HG03575 (cell line): ENCODE data around the gene C7orf57.
"Not testable (repeated sequence)": the region's sequence is repeated elsewhere in the genome, so short reads cannot be mapped to it uniquely, and the experiment has no call there.

Experiments
- ATAC-seq: cut with Tn5 transposase; IDR thresholded peaks from one replicate; pipeline ENCODE4 v1.9.1; 2021; ENCODE audit not compliant: unreplicated experiment, insufficient number of reproducible peaks, low FRiP score; ENCODE audit errors: extremely low read depth

Gene C7orf57

DNA sequence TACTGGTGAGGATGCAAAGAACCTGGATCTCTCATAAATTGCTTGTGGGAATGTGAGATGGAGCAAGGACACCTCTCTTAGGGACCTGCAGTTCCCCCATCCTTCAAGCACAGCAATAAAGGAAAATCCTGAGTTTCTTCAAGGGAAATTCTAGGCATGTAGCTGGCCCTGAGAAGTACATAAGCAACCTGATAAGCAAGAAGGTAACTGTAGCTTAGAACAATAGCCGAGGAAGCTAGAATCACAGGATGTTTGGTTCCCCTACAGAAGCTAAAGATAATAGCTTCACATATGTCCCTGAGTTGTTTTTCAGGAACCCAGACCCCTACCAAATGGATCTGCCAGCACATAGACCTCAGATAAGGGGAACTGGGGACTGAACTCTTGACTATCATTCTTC is 42.1 kb downstream of the C7orf57 start:
- no peak for ATAC-seq

DNA sequence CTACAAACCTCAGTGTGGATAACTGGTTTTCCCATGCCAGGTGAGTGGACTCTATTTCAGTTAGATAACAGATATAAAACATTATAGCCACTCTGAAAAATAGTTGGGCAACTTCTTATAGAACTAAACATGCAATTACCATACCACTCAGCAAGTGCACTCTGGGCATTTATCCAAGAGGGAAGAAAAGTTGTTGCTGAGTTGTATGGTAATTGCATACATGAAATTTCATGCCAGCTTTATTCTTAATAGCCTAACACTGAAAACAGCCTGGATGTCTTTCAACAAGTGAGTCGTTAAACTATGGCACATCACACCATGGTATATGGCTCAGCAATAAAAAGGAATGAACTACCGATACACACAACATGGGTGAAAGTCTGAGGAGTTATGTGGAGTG is 43.1 kb downstream of the C7orf57 start:
- ATAC-seq, result no peak

DNA sequence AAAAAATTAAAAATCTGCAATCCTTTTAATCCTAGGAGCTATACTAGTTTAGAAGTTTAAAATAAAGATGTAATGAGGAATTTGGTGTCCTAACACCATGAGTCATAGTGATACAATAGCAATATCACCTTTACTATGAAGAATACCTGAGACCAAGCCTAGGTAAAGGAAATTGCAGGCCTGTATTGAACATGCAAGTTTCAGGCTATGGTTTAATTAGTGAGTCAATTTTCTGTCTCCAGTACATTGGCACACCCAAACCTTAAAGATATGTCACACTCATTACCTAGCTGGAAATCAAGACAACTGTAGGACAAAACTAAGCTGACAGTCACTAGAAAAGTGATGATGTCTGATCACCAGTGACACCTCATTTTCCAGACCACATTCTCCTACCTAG is 47.0 kb downstream of the C7orf57 start:
- not testable (repeated sequence) for ATAC-seq

GRCh38 chr7:48083114-48083830 is 47.9 kb downstream of the C7orf57 start:
- no peak for ATAC-seq

- ATAC-seq, result peak; percentile 86
Measured at GRCh38 chr7:48084727-48085432, 49.5 kb downstream of the C7orf57 start.

DNA sequence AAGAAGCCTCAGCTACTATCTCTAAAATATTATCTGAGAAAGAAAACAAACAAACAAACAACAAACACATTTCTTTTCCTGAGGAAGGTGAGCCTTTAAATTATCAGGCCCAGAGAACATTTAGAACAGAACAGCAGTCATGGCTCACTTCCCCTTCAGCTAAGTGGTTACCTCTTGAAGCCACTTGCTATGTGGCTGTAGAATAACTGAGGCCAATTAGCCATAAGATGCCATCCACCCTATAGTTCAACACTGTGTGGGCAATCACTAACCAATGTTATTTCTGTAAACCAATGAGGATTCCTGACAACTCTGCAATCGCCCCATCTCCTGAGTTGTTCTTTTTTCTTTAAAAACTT is 50.1 kb downstream of the C7orf57 start:
- ATAC-seq, result no peak

- ATAC-seq, result no peak
Measured at GRCh38 chr7:48085942-48086341, 50.6 kb downstream of the C7orf57 start.

GRCh38 chr7:48087349-48087748 is 52.0 kb downstream of the C7orf57 start:
- ATAC-seq, result no peak

DNA sequence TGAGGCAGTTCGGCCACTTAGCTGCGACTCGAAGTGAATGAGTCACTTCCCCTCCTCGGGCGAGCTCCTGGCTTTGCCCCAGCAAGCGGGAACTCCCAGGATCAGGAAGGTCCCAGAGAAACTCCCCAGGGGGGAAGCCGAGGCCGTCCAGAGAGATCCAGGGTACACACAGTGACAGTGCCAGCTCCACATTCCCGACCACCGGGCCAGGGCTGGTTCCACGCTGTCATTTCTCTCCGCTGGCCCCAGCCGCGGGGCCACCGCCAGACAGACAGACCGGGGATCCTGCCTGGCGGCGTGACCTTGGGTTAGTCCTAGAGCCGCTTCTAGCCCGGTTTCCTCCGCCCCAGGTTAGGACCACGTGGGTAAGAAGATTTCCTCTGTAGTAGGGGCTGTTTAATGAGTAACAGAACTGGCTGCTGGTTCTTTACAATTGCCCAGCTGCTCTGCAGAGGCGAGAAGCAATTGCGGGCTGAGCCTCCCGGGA is 53.3 kb downstream of the C7orf57 start:
- ATAC-seq, result peak; percentile 32

- peak; percentile 11 for ATAC-seq
Measured at GRCh38 chr7:48089046-48090003, 54.0 kb downstream of the C7orf57 start, which contains the start of gene UPP1. Gene UPP1, plus strand, starts transcription at chr7:48089265. Its CDS starts 5,519 bp downstream, at chr7:48094784.

GRCh38 chr7:48090095-48090805 is 54.9 kb downstream of the C7orf57 start:
- ATAC-seq, result no peak

- ATAC-seq, result no peak
Measured at GRCh38 chr7:48091506-48092433, 56.4 kb downstream of the C7orf57 start.

- no peak for ATAC-seq
Measured at GRCh38 chr7:48094861-48095293, 59.5 kb downstream of the C7orf57 start.

DNA sequence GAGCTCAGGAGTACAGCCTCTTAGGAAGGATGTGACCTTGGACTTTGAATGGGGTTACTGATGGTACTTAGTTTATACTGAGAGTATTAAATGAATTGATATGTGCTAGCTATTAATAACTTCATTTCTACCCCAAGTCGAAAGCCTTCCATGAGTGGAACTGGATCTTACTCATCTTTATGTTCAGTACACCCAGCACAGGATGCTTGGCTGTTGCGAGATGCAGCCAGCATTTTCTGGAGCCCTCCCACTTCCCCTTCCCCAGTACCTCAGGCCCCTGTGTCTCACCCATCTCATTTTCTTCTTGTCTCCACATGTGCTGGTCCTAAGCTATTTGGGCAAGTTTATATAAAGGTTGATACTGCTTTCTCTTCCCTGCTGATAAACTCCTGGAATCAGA is 60.9 kb downstream of the C7orf57 start:
- no peak for ATAC-seq

GRCh38 chr7:48097521-48098231 is 62.3 kb downstream of the C7orf57 start:
- no peak for ATAC-seq

GRCh38 chr7:48098846-48099245 is 63.5 kb downstream of the C7orf57 start:
- no peak for ATAC-seq

DNA sequence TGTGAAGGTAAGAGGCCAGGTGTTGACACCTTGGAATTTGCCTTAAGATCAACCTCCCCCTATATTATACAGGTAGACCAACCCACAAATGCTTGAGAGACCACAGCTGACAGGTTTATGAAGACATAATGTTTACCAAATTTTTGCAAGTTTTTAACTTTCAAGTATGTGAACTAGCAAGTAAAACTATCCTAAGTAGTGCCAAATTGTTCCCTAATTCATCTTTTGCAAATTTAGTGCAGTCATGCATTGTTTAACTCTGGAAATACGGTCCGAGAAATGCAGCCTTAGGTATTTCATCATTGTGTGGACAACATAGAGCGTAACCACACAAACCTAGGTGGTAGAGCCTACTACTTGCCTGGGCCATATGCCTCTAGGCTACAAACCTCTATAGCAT is 64.4 kb downstream of the C7orf57 start:
- ATAC-seq, result no peak
